HG02970 (cell line): ENCODE data around the gene STAM.
"Not testable (repeated sequence)": the region's sequence is repeated elsewhere in the genome, so short reads cannot be mapped to it uniquely, and the experiment has no call there.

Source experiments
- ATAC-seq: cut with Tn5 transposase; IDR thresholded peaks from one replicate; pipeline ENCODE4 v1.9.1; 2021; ENCODE audit warnings: mild to moderate bottlenecking, moderate library complexity, moderate number of reproducible peaks; ENCODE audit not compliant: unreplicated experiment, low FRiP score

STAM gene

DNA sequence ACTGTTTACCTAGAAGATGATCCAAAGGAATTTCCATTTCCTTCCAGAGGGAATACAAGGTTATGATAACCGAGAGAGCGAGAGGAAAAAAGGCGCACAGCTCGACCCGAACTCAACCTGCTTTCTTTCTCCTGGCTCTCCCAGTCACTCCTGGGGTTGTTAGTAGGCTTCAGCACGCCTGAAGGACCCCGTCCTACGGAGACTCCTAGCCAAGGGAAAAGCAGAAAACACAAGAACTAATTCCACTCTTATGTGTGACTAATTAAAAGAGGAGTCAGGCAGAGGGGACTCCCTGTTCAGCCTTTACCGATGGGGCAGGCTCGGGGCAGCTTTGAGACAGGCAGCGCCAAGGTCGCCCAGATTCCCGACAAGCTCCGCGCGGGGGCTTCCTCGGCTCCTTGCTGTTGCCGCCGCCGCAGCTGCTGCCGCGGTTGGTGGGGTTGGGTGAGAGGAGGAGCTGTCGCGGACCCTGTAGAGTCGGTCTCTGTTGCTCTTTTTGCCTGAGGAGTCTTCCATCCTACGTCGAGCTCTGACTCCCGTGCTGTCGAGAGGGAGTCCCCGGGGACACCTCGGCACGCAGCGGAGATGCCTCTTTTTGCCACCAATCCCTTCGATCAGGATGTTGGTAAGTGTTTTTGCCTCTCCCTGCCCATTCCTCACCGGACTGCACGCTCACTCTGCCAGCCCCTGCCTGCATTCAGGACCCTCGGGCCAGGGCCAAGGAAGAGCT is at the start of gene STAM:
STAM (plus strand) TSS at position 397 of the 730 bp plus-strand sequence; CDS start at position 586, 189 bp downstream.
- peak; percentile 81 for ATAC-seq

DNA sequence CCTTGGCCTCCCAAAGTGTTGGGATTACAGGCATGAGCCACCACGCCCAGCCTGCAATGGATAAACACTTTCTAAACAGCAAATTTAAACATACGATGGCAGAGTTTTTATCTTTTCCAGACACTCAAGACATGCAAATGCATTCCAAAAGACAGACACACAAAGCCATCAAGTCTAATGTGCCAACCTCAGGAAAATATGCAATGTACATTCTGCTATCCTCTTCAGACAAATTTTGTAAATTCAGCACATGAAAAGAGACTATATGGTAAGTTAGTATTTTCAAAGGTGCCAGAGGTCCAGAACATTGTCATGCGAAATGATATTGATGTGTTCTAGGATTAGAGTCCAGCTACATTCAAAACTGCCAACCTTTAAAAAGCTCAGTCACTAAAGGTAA is 46.6 kb upstream of the STAM start:
- no peak for ATAC-seq

DNA sequence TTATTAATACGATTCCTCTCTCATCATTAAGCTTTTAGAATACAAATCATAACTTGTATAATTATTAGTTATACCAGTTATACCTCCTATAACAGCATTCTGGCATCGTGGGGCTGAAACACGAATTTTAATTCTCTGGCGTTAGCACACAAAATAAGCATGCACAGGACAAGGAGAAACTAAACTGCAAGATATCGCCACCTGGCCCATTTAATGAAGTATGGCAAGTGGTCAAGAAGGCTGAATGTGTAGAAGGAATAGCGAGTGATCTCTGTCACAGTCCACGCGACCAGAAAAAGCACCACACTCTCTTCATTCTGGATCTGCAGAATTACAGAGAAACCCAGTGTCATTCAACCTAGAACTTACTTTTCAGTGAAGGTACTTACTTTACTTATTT is 44.9 kb upstream of the STAM start:
- no peak for ATAC-seq

DNA sequence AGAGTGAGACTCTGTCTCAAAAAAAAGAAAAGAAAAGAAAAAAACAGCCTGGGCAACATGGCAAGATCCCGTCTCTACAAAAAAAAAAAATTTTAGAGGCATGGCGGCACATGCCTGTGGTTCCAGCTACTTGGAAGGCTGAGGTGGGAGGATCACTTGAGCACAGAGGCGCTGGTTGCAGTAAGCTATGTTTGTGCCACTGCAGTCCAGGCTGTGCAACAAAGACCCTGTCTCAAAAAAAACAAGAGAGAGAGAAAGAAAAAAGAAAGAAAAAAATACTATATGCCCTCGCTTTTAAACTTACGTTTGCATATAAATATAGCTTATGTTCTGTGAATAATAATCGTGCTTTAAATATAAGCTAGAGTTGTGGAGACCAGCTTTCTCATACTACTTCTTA is 38.0 kb upstream of the STAM start:
- ATAC-seq, result no peak

DNA sequence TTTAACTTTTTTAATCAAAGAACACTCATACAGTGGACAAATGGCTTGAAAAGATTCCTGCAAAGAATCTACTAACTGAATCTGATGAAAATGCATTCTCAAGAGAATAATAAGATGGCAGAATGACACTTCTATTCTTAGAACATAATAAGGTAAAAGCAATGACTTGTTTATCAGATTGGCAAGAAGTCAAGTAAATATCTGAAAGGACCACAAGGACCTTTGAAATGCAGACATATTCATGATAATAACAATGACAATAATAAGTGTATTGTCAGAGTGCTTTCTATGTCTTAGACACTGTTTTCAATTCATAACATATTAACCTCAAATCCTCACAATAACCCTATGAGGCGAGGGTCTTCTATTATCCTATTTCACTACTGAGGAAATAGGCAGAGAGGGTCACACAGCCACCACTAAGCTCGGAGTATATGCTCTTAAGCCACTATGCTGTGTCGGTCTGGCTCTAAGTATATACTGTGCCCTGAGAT is 37.4 kb upstream of the STAM start:
- no peak for ATAC-seq

GRCh38 chr10:17607060-17607459 is 36.9 kb upstream of the STAM start:
- no peak for ATAC-seq

- ATAC-seq, result no peak
These were observed 36.2 kb upstream of the STAM start for GRCh38 chr10:17607603-17608332.

- ATAC-seq, result no peak
These were observed 34.4 kb upstream of the STAM start for GRCh38 chr10:17609523-17610079.

- peak; percentile 33 for ATAC-seq
These were observed 27.4 kb upstream of the STAM start for GRCh38 chr10:17616403-17617030.

- peak; percentile 56 for ATAC-seq
These were observed 26.7 kb upstream of the STAM start, which contains the start of gene HACD1 for GRCh38 chr10:17617031-17617911. Gene HACD1 (minus strand): TSS chr10:17617374. CDS start chr10:17617339, 35 bp downstream.

- no peak for ATAC-seq
These were observed 21.9 kb upstream of the STAM start for GRCh38 chr10:17622061-17622460.

DNA sequence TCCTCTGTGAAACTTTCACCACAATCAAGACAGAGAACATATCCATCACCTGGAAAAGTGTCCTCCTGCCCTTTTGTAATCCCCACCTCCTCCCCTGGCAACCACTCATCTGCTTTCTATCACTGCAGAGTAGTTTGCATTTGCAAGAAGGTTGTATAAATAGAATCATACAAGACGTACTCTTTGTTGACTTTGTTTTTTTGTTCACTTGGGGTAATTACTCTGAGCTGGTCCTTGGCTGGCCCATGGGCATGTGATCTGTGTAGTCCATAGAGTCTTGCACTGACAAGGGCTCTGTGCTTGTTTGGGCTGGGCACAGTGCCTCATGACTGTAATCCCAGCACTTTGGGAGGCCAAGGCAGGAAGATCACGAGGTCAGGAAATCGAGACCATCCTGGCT is 19.0 kb upstream of the STAM start:
- ATAC-seq, result no peak

- no peak for ATAC-seq
These were observed 17.3 kb upstream of the STAM start for GRCh38 chr10:17626656-17627055.

- ATAC-seq, result not testable (repeated sequence)
These were observed 11.4 kb upstream of the STAM start for GRCh38 chr10:17632590-17632989.

GRCh38 chr10:17633353-17633752 is 10.6 kb upstream of the STAM start:
- no peak for ATAC-seq

GRCh38 chr10:17637869-17638268 is 6.1 kb upstream of the STAM start:
- ATAC-seq, result no peak

DNA sequence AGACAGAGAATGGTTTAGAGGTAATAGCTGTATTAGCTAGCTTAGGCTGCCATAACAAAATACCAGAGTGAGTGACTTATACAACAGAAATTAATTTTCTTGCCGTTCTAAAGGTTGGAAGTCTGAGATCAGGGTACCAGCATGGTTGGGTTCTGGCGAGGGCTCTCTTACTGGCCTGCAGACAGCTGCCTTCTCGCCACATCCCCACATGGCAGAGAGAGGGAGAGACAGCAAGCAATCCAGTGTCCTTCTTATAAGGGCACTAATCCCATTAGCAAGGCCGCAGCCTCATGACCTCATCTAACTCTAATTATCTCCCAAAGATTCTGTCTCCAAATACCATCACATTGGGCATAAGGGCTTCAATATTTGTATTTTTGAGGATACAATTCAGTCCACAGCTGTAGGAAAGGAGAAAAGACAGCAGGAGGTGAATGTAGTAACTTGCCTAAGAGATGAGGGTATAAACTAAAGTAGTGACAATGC is 3.6 kb upstream of the STAM start:
- ATAC-seq, result no peak

GRCh38 chr10:17643339-17643754 is 604 bp upstream of the STAM start:
- peak; percentile 17 for ATAC-seq

- ATAC-seq, result no peak
These were observed 563 bp downstream of the STAM start for GRCh38 chr10:17644485-17644943.
